Ecto neural progenitor cell (in vitro differentiated cells): ENCODE data around the gene UPK1A.

ENCODE experiments used
- DNase-seq: peaks from one replicate; pipeline ENCODE4 v3.0.0-alpha.2; 2018; ENCODE audit warnings: low spot score

The UPK1A gene

GRCh38 chr19:35666251-35666913, at the start of gene UPK1A:
Gene UPK1A (plus strand): TSS chr19:35666517. CDS start chr19:35666813, 296 bp downstream.
- no peak for DNase-seq

DNA sequence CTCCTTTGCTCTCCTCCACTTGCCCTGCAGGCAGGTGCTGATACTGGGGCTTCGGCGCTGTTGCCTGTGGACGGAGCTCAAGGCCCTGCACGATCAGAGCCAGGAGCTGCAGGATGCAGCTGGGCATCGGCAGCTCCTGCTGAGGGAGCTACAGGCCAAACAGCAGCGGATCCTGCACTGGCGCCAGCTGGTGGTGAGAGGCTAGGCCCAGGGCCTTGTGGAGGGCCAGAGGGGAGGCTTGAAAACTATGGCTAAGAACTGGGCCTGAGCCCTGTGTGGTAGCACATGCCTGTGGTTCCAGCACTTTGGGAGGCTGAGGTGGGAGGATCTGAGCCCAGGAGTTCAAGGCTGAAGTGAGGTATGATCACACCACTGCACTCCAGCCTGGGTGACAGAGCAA, 47.5 kb upstream of the UPK1A start:
- DNase-seq: no peak

- no peak for DNase-seq
Observed at GRCh38 chr19:35619290-35619923, 46.9 kb upstream of the UPK1A start.

GRCh38 chr19:35620001-35620400, 46.3 kb upstream of the UPK1A start:
- no peak for DNase-seq

DNA sequence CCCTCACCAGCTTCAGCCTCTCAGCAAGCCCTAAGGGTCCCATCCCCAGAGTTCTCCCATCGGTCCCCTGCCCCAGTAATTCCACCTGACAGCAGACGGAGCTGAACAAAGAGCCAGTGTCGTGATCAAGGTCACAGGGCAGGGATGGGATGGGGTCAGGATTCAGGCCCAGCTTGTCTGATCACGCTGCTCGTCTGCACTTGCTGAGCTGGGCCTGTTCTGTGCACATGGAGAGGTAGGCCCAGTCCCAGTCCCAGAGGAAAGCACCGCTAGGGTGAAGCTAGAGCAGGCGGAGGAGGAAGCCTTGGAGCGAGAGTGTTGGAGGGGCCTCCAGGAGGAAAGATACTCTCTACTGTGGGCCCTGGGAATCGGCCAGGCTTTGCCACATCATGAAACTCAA, 44.6 kb upstream of the UPK1A start:
- DNase-seq: no peak

DNA sequence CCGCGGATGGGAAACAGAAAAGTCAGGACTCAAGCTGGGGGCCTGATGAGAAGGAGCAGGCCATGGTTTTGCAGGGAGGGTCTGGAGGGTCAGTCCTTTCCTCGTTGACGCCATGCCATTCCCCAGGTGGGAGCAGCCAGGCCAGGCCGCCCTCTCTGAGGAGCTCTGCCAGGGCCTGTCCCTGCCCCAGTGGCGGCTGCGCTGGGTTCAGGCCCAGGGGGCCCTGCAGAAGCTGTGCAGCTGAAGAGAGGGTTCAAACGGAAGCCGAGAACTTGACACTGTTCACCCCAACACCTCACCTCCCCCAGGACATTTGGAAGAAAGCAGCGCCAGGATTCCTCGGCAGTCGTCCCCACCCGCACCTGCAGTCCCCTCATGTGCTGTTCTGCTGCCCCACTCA, 43.6 kb upstream of the UPK1A start:
- no peak for DNase-seq

- no peak for DNase-seq
Observed at GRCh38 chr19:35623327-35624010, 42.8 kb upstream of the UPK1A start.

DNA sequence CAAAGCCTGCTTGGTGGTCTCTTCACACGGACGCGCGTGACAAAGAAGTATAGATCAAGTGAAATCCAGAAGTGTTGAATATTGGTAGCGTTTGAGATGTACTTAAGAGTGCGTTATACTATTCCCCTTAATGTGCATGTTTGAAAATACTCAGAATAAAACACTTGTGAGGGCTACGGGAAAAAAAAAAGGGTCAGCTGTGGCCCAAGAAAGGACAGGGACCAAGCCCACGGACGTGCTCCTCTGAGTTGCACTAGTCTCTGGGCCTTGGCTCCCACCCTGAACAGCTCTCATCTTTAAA, 38.1 kb upstream of the UPK1A start:
- no peak for DNase-seq

GRCh38 chr19:35628565-35629331, 37.6 kb upstream of the UPK1A start, which contains the start of gene RBM42:
Gene RBM42 (plus strand): TSS chr19:35629036. CDS start chr19:35629154, 118 bp downstream.
- DNase-seq: peak; percentile 99

DNA sequence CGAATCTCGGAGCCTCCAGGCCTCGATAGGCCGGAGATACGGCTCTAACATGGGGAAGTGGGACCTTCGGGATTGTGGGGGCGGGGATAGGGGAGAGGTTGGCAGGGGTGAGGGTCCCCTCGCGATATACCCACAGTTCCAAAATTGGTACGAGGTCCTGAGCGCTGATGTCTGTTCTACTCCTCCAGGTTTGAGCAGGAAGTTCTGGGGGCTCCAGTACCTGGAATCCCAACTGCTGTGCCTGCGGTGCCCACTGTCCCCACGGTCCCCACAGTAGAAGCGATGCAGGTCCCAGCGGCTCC, 37.0 kb upstream of the UPK1A start:
- no peak for DNase-seq

GRCh38 chr19:35633727-35634440, 32.4 kb upstream of the UPK1A start:
- DNase-seq: no peak

DNA sequence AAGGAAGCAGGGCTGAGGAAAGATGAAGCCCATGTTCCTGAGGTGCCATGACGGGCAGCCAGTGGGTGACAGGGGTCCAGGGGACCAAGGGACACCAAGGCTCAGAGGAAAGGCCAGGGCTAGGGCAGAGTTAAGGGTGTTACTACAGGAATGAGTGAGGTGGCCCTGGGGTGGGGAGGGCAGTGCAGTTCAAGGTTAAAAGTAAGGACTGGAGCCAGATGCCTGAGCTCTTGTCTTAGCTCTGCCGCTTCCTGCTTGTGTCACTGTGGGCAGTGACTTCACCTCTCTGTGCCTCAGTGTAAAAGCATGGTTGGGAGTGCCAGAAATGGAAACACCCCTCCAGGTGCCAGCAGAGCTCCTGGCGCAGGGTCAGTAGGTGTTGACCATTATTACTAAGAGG, 29.7 kb upstream of the UPK1A start:
- no peak for DNase-seq

DNA sequence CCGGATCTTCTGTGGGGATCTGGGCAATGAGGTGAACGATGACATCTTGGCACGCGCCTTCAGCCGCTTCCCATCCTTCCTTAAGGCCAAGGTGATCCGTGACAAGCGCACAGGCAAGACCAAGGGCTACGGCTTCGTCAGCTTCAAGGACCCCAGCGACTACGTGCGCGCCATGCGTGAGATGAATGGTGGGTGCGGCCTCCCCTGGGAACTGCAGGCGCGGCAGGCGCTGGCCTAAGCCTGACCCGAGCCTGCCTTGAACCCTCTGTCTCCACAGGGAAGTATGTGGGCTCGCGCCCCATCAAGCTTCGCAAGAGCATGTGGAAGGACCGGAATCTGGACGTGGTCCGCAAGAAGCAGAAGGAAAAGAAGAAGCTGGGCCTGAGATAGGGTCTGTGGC, 29.2 kb upstream of the UPK1A start:
- DNase-seq: no peak

- DNase-seq: no peak
Observed at GRCh38 chr19:35639321-35639639, 27.0 kb upstream of the UPK1A start.

GRCh38 chr19:35639863-35640262, 26.5 kb upstream of the UPK1A start:
- DNase-seq: no peak

GRCh38 chr19:35641515-35642151, 24.7 kb upstream of the UPK1A start, which contains the start of gene ETV2:
Gene ETV2 (plus strand): TSS chr19:35641745. CDS start chr19:35642461, 716 bp downstream.
- DNase-seq: peak; percentile 73

DNA sequence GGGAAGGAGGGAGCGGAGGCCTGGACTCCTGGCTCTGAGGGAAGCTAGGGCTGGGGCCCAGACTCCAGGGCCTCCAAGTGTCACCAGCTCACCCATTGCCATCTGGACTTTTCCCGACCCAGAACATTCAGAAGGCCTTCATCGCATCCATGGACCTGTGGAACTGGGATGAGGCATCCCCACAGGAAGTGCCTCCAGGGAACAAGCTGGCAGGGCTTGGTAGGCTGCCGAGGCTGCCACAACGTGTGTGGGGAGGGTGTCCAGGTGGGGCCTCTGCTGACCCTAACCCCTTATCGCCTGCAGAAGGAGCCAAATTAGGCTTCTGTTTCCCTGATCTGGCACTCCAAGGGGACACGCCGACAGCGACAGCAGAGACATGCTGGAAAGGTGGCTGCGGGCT, 24.0 kb upstream of the UPK1A start:
- no peak for DNase-seq

DNA sequence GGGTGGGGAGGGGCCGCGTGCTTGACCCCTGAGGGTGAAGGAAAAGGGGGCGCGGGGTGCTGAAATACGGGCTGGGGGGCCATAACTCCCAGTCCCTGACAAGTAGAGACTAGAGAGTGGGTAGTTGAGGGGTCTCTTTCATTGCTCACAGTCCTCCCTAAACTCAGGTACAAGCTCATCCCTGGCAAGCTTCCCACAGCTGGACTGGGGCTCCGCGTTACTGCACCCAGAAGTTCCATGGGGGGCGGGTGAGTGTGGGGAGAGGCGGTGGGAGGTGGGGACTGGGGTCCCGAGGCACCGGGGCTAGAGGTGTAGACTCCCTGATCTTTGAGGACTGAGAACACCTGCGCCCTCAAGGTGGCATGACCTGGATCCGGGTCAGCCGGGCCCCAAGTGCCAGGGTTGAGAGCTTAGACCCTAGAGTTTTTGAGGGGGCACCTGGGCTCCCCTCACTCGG, 23.5 kb upstream of the UPK1A start:
- peak; percentile 63 for DNase-seq

DNA sequence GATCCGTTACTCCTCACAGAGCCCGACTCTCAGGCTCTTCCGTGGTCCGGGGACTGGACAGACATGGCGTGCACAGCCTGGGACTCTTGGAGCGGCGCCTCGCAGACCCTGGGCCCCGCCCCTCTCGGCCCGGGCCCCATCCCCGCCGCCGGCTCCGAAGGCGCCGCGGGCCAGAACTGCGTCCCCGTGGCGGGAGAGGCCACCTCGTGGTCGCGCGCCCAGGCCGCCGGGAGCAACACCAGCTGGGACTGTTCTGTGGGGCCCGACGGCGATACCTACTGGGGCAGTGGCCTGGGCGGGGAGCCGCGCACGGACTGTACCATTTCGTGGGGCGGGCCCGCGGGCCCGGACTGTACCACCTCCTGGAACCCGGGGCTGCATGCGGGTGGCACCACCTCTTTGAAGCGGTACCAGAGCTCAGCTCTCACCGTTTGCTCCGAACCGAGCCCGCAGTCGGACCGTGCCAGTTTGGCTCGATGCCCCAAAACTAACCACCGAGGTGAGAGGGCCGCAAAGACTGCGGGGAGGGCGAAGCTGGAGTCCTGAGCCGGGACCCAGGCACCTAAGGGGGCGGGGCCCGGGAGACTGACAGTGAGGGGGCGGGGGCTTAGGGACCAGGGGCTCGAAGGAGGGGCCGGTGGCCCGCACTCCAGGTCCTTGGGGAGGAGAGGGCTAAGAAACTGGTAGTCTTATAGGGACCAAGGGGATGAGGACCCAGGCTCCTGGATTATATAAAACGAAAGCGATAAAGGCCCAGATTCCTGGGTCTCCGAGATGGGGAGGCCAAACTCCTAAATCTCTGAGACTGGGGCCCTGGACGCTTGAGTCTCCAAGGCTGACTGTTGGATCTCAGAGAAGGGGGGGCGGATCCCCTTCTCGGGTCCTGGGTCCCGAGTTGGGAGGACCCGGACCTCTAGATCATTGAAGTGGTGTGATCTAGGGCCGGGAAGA, 22.8 kb upstream of the UPK1A start:
- DNase-seq: peak; percentile 94

GRCh38 chr19:35644206-35644986, 21.9 kb upstream of the UPK1A start:
- peak; percentile 96 for DNase-seq
